Endothelial cell of umbilical vein (primary cell): ENCODE measurements around the gene SPAG16. TPM values are rescaled to one million over a fixed set of nuclear protein-coding genes. Genes with fewer than 3 reads are reported as not detected.

Source experiments
- BruUV-seq: library from RNA; stranded (reverse); fragments of 400-500 nt; replicated peaks from 2 replicates; lab custom pipeline; 2021; lab: Mats Ljungman, UMichigan
- CTCF ChIA-PET: fragments of 300-600, 350-600 bp; sonication (Branson Sonifier 250); formaldehyde crosslinking; loops from one replicate; lab custom pipeline; 2021; ENCODE audit warnings: antibody characterized with exemption, inconsistent platforms; lab: Charles Lee
- POLR2A ChIA-PET: fragments of 300-600, 350-600 bp; sonication (Branson Sonifier 250); formaldehyde crosslinking; loops from one replicate; lab custom pipeline; 2021; ENCODE audit warnings: antibody characterized with exemption, inconsistent platforms; lab: Charles Lee
- DNase-seq: peaks from one replicate; pipeline ENCODE4 v3.0.0-alpha.2; 2011; ENCODE audit warnings: low read depth, low spot score
- FAIRE-seq: peaks from 2 replicates; lab custom pipeline; 2011; peaks lifted over from hg19 to GRCh38; lab: Jason Lieb, UNC
- H2AFZ ChIP-seq: 2 replicates; pipeline ENCODE4 v1.6.0; 2012; ENCODE audit warnings: low read depth, low read length, control low read depth, inconsistent platforms
- H3K27ac ChIP-seq: 2 replicates; pipeline ENCODE4 v1.5.1; 2011; ENCODE audit warnings: low read depth, mild to moderate bottlenecking, control low read depth, low read length, moderate library complexity; ENCODE audit not compliant: insufficient read depth
- H3K27me3 ChIP-seq, 2 experiments: 2 replicates each; pipeline versions ENCODE4 v1.6.0 to v1.6.1; 2011; ENCODE audit warnings: low read length in 2 of 2, mixed read lengths in 1 of 2; ENCODE audit not compliant: control insufficient read depth in 2 of 2, insufficient read depth in 2 of 2
- H3K36me3 ChIP-seq, 2 experiments: 2 replicates in 1 of 2; 3 replicates in 1 of 2; pipeline ENCODE4 v1.5.1; 2011; ENCODE audit warnings: low read length in 2 of 2, mild to moderate bottlenecking in 1 of 2, moderate library complexity in 1 of 2; ENCODE audit not compliant: control insufficient read depth in 2 of 2, insufficient read depth in 2 of 2; ENCODE audit errors: extremely low read depth in 1 of 2
- H3K4me1 ChIP-seq: 3 replicates; pipeline ENCODE4 v1.5.1; 2011; ENCODE audit warnings: mild to moderate bottlenecking, low read length; ENCODE audit not compliant: control insufficient read depth, insufficient read depth; ENCODE audit errors: extremely low read depth
- H3K4me2 ChIP-seq: 2 replicates; pipeline ENCODE4 v1.6.1; 2011; ENCODE audit warnings: low read length, control low read depth, mixed read lengths; ENCODE audit not compliant: insufficient read depth
- H3K4me3 ChIP-seq, 3 experiments: fragments of 200-600 bp in 1 of 3; sonication (generic), shearing (Covaris generic) in 1 of 3; replicated peaks in 1 of 3; 2 replicates each; pipeline ENCODE4 v1.5.1; 2011 to 2016; ENCODE audit warnings: control low read depth in 3 of 3, low read length in 3 of 3, mild to moderate bottlenecking in 2 of 3, inconsistent platforms in 1 of 3, low read depth in 1 of 3, moderate library complexity in 1 of 3; ENCODE audit not compliant: insufficient read depth in 1 of 3
- H3K79me2 ChIP-seq: 2 replicates; pipeline ENCODE4 v1.6.0; 2012; ENCODE audit warnings: low read length, inconsistent platforms; ENCODE audit not compliant: control insufficient read depth, insufficient read depth
- H3K9ac ChIP-seq: replicated peaks from 2 replicates; pipeline ENCODE3; 2011; ENCODE audit warnings: low read length, control low read depth; ENCODE audit not compliant: insufficient read depth; ENCODE audit errors: extremely low read depth
- H3K9me1 ChIP-seq: replicated peaks from 3 replicates; pipeline ENCODE4 v1.6.0; 2011; ENCODE audit warnings: mild to moderate bottlenecking, low read length; ENCODE audit not compliant: control insufficient read depth, insufficient read depth; ENCODE audit errors: extremely low read depth
- H3K9me3 ChIP-seq: replicated peaks from 2 replicates; pipeline ENCODE4 v1.5.1; 2012; ENCODE audit warnings: low read length, inconsistent platforms; ENCODE audit not compliant: control insufficient read depth, insufficient read depth
- H4K20me1 ChIP-seq: replicated peaks from 2 replicates; pipeline ENCODE3; 2011; ENCODE audit warnings: mild to moderate bottlenecking, low read length; ENCODE audit not compliant: control insufficient read depth, insufficient read depth; ENCODE audit errors: extremely low read depth
- EZH2 ChIP-seq: IDR thresholded peaks from 2 replicates; pipeline ENCODE4 v1.6.1; 2012; ENCODE audit warnings: borderline replicate concordance, low read depth, mild to moderate bottlenecking, moderate library complexity, low read length, inconsistent platforms; ENCODE audit not compliant: severe bottlenecking
- FOS ChIP-seq: IDR thresholded peaks from 2 replicates; pipeline ENCODE4 v1.6.1; 2011; ENCODE audit warnings: mild to moderate bottlenecking, low read length, moderate library complexity, borderline replicate concordance; ENCODE audit not compliant: insufficient read depth
- GATA2 ChIP-seq: IDR thresholded peaks from 2 replicates; pipeline ENCODE4 v1.7.0; 2011; ENCODE audit warnings: low read depth, mild to moderate bottlenecking, moderate library complexity, mixed read lengths, low read length; ENCODE audit not compliant: insufficient read length, insufficient read depth
- JUN ChIP-seq: IDR thresholded peaks from 2 replicates; pipeline ENCODE4 v1.6.1; 2011; ENCODE audit warnings: borderline replicate concordance, low read depth; ENCODE audit not compliant: insufficient read length, insufficient read depth
- MYC ChIP-seq: IDR thresholded peaks from one replicate; pipeline ENCODE4 v1.6.1; 2011; ENCODE audit warnings: mild to moderate bottlenecking, low read depth, low read length
- POLR2A ChIP-seq: IDR thresholded peaks from 2 replicates; pipeline ENCODE4 v1.6.1; 2012; ENCODE audit warnings: low read depth, mild to moderate bottlenecking, control low read depth, low read length
- POLR2AphosphoS5 ChIP-seq: IDR thresholded peaks from 2 replicates; pipeline ENCODE4 v1.6.1; 2012; ENCODE audit warnings: low read depth, mild to moderate bottlenecking, control low read depth, low read length, moderate library complexity; ENCODE audit not compliant: insufficient read depth
- dilution Hi-C: fragments of 300-500 bp; cut with MboI; formaldehyde crosslinking; loops from one replicate; pipeline ENCODE4 v1.15.0; 2019; ENCODE audit warnings: low sequenced_read_pairs; ENCODE audit not compliant: extremely low pct_ligation_motif_present
- intact Hi-C: fragments of 100-400 bp; cut with micrococcal nuclease; formaldehyde crosslinking; loops from one replicate; pipeline ENCODE4 v1.10.0; 2022
- polyA plus RNA-seq, 4 experiments: library from polyadenylated mRNA; depleted of rRNA in 3 of 4; stranded (reverse) in 3 of 4; unstranded in 1 of 4; fragments of >200 nt; gene quantifications; 2 replicates each; pipeline versions ENCODE4 v1.2.1 to v1.2.3, GENCODE V29; 2011 to 2012; ENCODE audit warnings: missing spikeins in 1 of 4
- total RNA-seq: library from RNA; stranded (reverse); gene quantifications from 2 replicates; pipeline ENCODE4 v1.2.3, GENCODE V29; 2021
- TF ChIP-seq, protein P1 (sequence below): IDR thresholded peaks from 2 replicates; pipeline ENCODE4 v1.6.1; 2011; ENCODE audit not compliant: insufficient read depth, insufficient read length
- TF ChIP-seq, protein P2 (sequence below), 2 donors: IDR thresholded peaks; 1 replicate in 1 of 2; 2 replicates in 1 of 2; pipeline ENCODE4 v1.5.1; 2011; ENCODE audit warnings: low read length in 2 of 2, mild to moderate bottlenecking in 2 of 2, moderate library complexity in 2 of 2, control low read depth in 1 of 2, inconsistent platforms in 1 of 2, low read depth in 1 of 2; ENCODE audit not compliant: insufficient read depth in 1 of 2; ENCODE audit errors: extremely low read depth in 1 of 2

Gene SPAG16
- total and polyA plus RNA-seq, 2 donors (not counting 3 experiments of a cell fraction or from before 2014, with no cell fraction given), result 4.0 to 7.7 TPM

DNA sequence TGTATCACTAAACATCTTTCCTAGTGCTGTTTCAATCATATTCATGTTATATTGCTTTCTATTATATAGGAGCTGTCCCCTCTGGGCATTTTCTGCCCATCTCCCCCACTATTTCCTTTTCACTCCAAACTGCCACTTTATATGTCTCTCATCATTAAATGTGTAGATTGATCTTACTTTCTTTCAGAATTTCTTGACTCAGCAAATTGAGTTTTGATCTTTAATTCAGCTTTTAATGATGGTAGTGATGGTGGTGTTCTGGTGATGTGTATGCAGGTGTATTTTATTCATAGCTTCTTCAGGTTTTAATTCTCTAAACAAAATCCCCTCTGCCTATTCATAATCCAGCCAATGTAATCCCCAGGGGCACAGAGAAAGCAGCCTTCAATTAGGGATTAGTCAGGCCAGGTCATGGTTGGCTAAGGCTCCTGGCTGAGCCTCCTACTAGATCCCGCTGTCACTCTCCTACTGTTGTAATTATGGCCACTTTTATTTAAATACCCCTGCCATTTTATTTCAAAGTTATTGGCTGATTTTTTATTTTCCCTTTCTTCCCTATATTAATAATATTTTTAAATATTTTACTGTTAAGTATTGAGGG, 325.4 kb downstream of the SPAG16 start:
- CTCF ChIA-PET, result no interaction called here
- Histone ChIP-seq H3K9ac (no peak overlapping the region), H3K4me3 (no peak overlapping the region), H3K27ac (no peak overlapping the region), H3K4me2 (no peak overlapping the region), H3K4me1 (no peaks in the 10 kb centered on the region), H3K79me2 (no peaks in the 10 kb centered on the region), H3K27me3 (no peaks in the 10 kb centered on the region), H3K36me3 (no peaks in the 10 kb centered on the region), H4K20me1 (no peaks in the 10 kb centered on the region), H3K9me3 (no peaks in the 10 kb centered on the region), H3K9me1 (no peaks in the 10 kb centered on the region), H2AFZ (no peak overlapping the region)
- no peak for DNase-seq
- no TSS peak for BruUV-seq
- POLR2A ChIA-PET, result no interaction called here
- dilution Hi-C loops, result no loop called here
- TF ChIP-seq GATA2 (no peak), JUN (no peak), EZH2 (no peak), FOS (no peak), MYC (no peak), POLR2A (no peak), POLR2AphosphoS5 (no peak)
- TF ChIP-seq, protein P1, sequence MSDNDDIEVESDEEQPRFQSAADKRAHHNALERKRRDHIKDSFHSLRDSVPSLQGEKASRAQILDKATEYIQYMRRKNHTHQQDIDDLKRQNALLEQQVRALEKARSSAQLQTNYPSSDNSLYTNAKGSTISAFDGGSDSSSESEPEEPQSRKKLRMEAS, result no peak
- TF ChIP-seq, protein P2, sequence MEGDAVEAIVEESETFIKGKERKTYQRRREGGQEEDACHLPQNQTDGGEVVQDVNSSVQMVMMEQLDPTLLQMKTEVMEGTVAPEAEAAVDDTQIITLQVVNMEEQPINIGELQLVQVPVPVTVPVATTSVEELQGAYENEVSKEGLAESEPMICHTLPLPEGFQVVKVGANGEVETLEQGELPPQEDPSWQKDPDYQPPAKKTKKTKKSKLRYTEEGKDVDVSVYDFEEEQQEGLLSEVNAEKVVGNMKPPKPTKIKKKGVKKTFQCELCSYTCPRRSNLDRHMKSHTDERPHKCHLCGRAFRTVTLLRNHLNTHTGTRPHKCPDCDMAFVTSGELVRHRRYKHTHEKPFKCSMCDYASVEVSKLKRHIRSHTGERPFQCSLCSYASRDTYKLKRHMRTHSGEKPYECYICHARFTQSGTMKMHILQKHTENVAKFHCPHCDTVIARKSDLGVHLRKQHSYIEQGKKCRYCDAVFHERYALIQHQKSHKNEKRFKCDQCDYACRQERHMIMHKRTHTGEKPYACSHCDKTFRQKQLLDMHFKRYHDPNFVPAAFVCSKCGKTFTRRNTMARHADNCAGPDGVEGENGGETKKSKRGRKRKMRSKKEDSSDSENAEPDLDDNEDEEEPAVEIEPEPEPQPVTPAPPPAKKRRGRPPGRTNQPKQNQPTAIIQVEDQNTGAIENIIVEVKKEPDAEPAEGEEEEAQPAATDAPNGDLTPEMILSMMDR (IDR thresholded peaks at IDR 0.05; ENCODE audit: extremely low read depth in 1 of 2, insufficient read depth in 1 of 2, low read depth in 1 of 2, low read length in 2 of 2), result no peak
- FAIRE-seq, result no peak
- intact Hi-C loops, result no loop called here
